ENCODE measurements around the gene TBL2. TPM values are rescaled to one million over a fixed set of nuclear protein-coding genes. Genes with fewer than 3 reads are reported as not detected.

The TBL2 gene
- polyA plus RNA-seq, 3 donors: 10.4 to 40.1 (median 26.2) TPM

DNA sequence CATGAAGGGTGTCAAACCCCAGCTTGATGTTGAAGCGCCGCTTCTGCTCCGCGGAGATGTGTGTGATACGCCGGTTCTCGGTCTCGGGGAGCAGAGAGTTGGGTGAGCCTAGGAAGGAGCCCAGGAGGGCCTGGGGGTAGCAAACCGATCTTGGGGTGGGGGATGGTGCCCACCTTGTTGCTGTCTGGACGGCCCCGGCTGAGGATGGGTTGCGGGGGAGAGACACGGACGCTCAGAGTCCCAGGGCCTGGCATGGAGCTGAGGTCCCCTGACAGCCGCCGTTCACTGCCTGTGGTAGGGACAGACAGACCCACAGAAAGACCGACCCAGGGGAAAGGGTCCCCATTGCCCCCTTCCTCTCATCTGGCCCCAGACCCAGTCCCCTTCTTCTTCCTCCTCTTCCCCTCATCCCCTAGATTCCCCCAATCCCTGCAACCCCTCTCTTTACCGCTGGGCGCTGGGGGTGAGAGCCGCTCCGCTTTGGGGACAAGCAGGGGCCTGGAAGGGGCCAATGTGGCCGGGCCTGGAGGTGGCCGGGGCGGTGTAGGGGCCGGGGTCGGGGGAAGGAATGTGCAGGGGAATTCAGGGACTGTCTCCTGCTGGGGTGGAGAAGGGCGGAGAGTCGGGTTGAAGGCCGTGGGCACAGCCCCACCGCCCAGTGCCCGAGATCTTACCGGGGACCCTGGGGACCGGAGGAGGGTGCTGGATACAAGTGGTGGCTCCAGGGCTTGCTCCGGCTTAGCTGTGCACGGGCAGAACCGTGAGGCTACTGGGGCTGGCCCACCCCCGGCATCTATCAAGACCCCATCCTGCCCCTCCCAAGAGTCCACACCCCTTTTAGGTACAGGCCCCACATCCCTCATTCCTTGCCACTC lies 18.0 kb upstream of the TBL2 start:
- no peak overlapping the region for H3K4me2 ChIP-seq (replicated peaks; ENCODE audit: extremely low read depth, low read length, poor library complexity, severe bottlenecking)
- WGBS (ENCODE audit: insufficient coverage): 67% methylated on average over 26 of the region's 37 CpGs
- no peak overlapping the region for H3K27ac ChIP-seq (ENCODE audit: low read depth in 1 of 2, low read length in 2 of 2)
- H2AFZ ChIP-seq (ENCODE audit: insufficient read depth, low read depth, low read length, poor library complexity, severe bottlenecking): no peak overlapping the region
- peaks cover 40 to 65% (median 56%) of the 10 kb centered on the region in 3 donors for H3K27me3 Mint-ChIP-seq (ENCODE audit: low read depth in 3 of 3)
- H3K4me1 Mint-ChIP-seq: peaks cover 51% of the 10 kb centered on the region
- H3K4me1 ChIP-seq (ENCODE audit: control insufficient read depth in 1 of 2, insufficient read depth in 2 of 2, low read length in 2 of 2): peaks cover 32 to 42% of the 10 kb centered on the region in 2 donors
- intact Hi-C loops (cut with micrococcal nuclease): no loop called here
- no peak overlapping the region for H3K4me3 ChIP-seq (replicated peaks in 1 of 3; ENCODE audit: low read depth in 2 of 3, low read length in 3 of 3)
- no peak overlapping the region for H3K9ac ChIP-seq (ENCODE audit: insufficient read depth, low read length, poor library complexity, severe bottlenecking)
- no peaks in the 10 kb centered on the region for H3K79me2 ChIP-seq (ENCODE audit: insufficient read depth, low read length)
- H3K4me3 Mint-ChIP-seq: peak overlapping the region in 1 of 2 donors; percentile 48
- peaks cover 2 to 47% of the 10 kb centered on the region in 2 donors for H3K27me3 ChIP-seq (ENCODE audit: control insufficient read depth in 2 of 2, insufficient read depth in 2 of 2, low read length in 2 of 2)
- H3K9me3 ChIP-seq (replicated peaks in 1 of 2; ENCODE audit: control insufficient read depth in 1 of 2, insufficient read depth in 1 of 2, low read length in 2 of 2): no peaks in the 10 kb centered on the region
- DNase-seq: no peak
- H4K20me1 ChIP-seq (ENCODE audit: insufficient read depth, low read length): no peaks in the 10 kb centered on the region
- H3K9me3 Mint-ChIP-seq: peaks cover 4 to 16% (median 6%) of the 10 kb centered on the region in 7 donors
- no peak for TF ChIP-seq CTCF (IDR thresholded peaks at IDR 0.05)
- H3K36me3 Mint-ChIP-seq: peaks cover 4 to 9% of the 10 kb centered on the region in 2 donors
- no peak overlapping the region for H3K27ac Mint-ChIP-seq
- H3K36me3 ChIP-seq (replicated peaks in 1 of 2; ENCODE audit: control insufficient read depth in 1 of 2, insufficient read depth in 2 of 2, low read length in 2 of 2): no peaks in the 10 kb centered on the region

GRCh38 chr7:73595358-73595757 lies 17.0 kb upstream of the TBL2 start:
- intact Hi-C loops (cut with micrococcal nuclease): no loop called here
- no peak overlapping the region for H3K27ac ChIP-seq (ENCODE audit: low read depth in 1 of 2, low read length in 2 of 2)
- Mint-ChIP-seq H3K4me1 (peaks cover 44% of the 10 kb centered on the region), H3K27me3 (ENCODE audit: low read depth in 3 of 3) (peaks cover 43 to 64% (median 51%) of the 10 kb centered on the region in 3 donors), H3K9me3 (peaks cover 2 to 16% (median 6%) of the 10 kb centered on the region in 7 donors), H3K36me3 (peaks cover 0 to 9% of the 10 kb centered on the region in 2 donors), H3K27ac (peak overlapping the region in 4 of 7 donors; percentile 41 to 77 (median 64)), H3K4me3 (peak overlapping the region in 1 of 2 donors; percentile 69)
- no peak for DNase-seq
- H3K27me3 ChIP-seq (ENCODE audit: control insufficient read depth in 2 of 2, insufficient read depth in 2 of 2, low read length in 2 of 2): peaks cover 2 to 47% of the 10 kb centered on the region in 2 donors
- H3K9me3 ChIP-seq (replicated peaks in 1 of 2; ENCODE audit: control insufficient read depth in 1 of 2, insufficient read depth in 1 of 2, low read length in 2 of 2): no peaks in the 10 kb centered on the region
- TF ChIP-seq CTCF (IDR thresholded peaks at IDR 0.05): no peak
- H3K36me3 ChIP-seq (replicated peaks in 1 of 2; ENCODE audit: control insufficient read depth in 1 of 2, insufficient read depth in 2 of 2, low read length in 2 of 2): no peaks in the 10 kb centered on the region
- no peak overlapping the region for H3K4me2 ChIP-seq (replicated peaks; ENCODE audit: extremely low read depth, low read length, poor library complexity, severe bottlenecking)
- H2AFZ ChIP-seq (ENCODE audit: insufficient read depth, low read depth, low read length, poor library complexity, severe bottlenecking): no peak overlapping the region
- H3K4me3 ChIP-seq (replicated peaks in 1 of 3; ENCODE audit: low read depth in 2 of 3, low read length in 3 of 3): no peak overlapping the region
- no peaks in the 10 kb centered on the region for H4K20me1 ChIP-seq (ENCODE audit: insufficient read depth, low read length)
- H3K79me2 ChIP-seq (ENCODE audit: insufficient read depth, low read length): no peaks in the 10 kb centered on the region
- peaks cover 23 to 33% of the 10 kb centered on the region in 2 donors for H3K4me1 ChIP-seq (ENCODE audit: control insufficient read depth in 1 of 2, insufficient read depth in 2 of 2, low read length in 2 of 2)
- 94% methylated on average over 9 of the region's 9 CpGs for WGBS (ENCODE audit: insufficient coverage)
- no peak overlapping the region for H3K9ac ChIP-seq (ENCODE audit: insufficient read depth, low read length, poor library complexity, severe bottlenecking)
